ENCODE results near the gene EFNA5.

- TF ChIP-seq CTCF (IDR thresholded peaks at IDR 0.05) = no peak
- TF ChIP-seq POLR2A (IDR thresholded peaks at IDR 0.05) = no peak
Measured at GRCh38 chr5:107592515-107592914, 78.2 kb downstream of the EFNA5 start.

Data from gastroesophageal sphincter (tissue), 3 donors.